ENCODE data around the gene TMEM187.

- TF ChIP-seq CTCF (IDR thresholded peaks at IDR 0.05; ENCODE audit: poor library complexity) (no peak), EZH2 (IDR thresholded peaks at IDR 0.05; ENCODE audit: borderline replicate concordance) (no peak)
These were observed 20.5 kb downstream of the TMEM187 start for GRCh38 chrX:153993079-153993478.
